GM12875 (cell line): ENCODE data around the gene TRIM56.
A peak's percentile ranks its signal among the peaks of the same experiment; 100 is the strongest.
"Not testable (repeated sequence)": the region's sequence is repeated elsewhere in the genome, so short reads cannot be mapped to it uniquely, and the experiment has no call there.

Experiments
- H3K4me3 ChIP-seq: one replicate; pipeline ENCODE4 v1.5.1; 2011; ENCODE audit warnings: low read depth, low read length, control low read depth
- TF ChIP-seq, protein P1 (sequence below): IDR thresholded peaks from 2 replicates; pipeline ENCODE4 v1.5.1; 2011; ENCODE audit warnings: low read depth, mild to moderate bottlenecking, control low read depth, inconsistent platforms, low read length, moderate library complexity, borderline replicate concordance; ENCODE audit not compliant: insufficient read depth

Gene TRIM56

DNA sequence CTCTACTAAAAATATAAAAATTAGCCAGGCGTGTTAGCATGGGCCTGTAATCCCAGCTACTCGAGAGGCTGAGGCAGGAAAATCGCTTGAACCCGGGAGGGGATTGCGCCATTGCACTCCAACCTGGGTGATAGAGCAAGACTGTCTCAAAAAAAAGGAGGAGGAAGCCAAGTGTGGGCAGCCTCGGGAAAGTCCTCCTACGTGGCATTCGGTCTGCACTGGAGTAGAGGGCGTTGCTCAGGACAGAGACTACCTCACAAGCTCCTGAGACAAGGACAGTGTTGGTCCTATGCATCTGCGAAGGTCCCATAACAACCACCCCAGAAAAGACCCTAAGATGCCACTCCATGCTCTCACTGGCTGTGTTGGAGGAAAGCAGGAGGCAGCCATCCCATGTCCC, 31.6 kb downstream of the TRIM56 start:
- H3K4me3 ChIP-seq = no peak overlapping the region
- TF ChIP-seq, protein P1, sequence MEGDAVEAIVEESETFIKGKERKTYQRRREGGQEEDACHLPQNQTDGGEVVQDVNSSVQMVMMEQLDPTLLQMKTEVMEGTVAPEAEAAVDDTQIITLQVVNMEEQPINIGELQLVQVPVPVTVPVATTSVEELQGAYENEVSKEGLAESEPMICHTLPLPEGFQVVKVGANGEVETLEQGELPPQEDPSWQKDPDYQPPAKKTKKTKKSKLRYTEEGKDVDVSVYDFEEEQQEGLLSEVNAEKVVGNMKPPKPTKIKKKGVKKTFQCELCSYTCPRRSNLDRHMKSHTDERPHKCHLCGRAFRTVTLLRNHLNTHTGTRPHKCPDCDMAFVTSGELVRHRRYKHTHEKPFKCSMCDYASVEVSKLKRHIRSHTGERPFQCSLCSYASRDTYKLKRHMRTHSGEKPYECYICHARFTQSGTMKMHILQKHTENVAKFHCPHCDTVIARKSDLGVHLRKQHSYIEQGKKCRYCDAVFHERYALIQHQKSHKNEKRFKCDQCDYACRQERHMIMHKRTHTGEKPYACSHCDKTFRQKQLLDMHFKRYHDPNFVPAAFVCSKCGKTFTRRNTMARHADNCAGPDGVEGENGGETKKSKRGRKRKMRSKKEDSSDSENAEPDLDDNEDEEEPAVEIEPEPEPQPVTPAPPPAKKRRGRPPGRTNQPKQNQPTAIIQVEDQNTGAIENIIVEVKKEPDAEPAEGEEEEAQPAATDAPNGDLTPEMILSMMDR = no peak

DNA sequence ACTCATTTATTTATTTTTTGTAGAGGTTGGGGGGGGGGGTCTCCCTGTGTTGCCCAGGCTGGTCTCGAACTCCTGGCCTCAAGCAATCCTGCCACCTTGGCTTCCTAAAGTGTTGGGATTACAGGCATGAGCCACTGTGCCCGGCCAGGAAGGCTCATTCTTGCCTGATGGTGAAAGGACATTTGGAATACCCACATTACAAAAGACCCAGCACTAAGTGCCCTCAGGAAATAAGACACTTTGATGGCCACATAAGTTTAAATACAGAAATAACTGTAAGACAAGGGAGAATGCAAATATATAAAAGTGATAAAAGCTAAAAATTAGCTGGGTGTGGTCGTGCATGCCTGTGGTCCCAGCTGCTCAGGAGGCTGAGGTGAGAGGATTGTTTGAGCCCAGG, 33.6 kb downstream of the TRIM56 start:
- no peak overlapping the region for H3K4me3 ChIP-seq
- TF ChIP-seq, protein P1 = no peak

DNA sequence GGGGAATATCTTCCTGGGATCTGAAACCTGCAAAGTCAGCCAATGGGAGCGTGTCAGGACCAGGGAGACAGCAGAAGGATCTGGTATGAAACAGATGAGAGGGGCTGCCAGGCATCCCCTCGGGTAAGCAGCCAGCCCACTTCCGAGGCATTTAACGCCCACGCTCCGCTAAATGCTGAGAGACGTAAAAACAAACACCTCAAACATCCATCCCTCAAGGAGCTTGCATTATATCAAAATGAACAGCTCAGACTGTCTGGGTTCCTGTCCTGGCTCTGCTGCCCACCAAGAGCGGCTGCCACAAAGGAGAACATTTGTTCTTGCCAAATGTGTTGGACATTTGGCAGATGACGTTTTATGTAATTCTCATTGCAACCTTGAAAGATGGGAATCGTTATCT, 34.6 kb downstream of the TRIM56 start:
- TF ChIP-seq, protein P1 = no peak
- H3K4me3 ChIP-seq = no peak overlapping the region

DNA sequence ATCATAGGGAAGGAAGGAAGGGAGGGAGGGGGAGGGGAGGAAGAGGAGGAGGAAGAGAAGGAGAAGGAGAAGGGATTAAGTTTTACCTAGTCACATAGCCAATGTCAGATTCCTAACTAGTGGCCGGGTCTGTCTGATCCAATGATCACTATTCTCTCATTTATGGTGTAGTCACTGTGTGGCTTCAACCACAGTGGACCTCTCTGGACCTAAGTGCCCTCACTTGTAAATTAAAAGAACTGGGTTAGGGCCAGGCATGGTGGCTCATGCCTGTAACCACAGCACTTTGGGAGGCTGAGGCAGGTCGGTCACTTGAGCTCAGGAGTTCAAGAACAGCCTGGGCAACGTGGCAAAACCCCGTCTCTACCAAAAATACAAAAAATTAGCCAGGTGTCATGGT, 35.0 kb downstream of the TRIM56 start:
- TF ChIP-seq, protein P1 = no peak

DNA sequence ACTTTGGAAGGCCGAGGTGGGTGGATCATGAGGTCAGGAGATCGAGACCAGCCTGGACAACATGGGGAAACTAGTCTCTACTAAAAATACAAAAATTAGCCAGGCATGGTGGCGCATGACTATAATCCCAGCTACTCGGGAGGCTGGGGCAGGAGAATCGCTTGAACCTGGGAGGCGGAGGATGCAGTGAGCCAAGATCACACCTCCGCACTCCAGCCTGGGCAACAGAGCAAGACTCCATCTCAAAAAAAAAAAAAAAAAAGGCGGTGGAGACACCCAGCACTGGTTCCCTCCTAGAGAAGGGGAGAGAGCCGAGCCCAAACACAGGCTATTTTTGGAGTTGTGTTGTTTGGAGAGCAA, 36.3 kb downstream of the TRIM56 start:
- H3K4me3 ChIP-seq = not testable (repeated sequence)

More for the DNA sequence above, 35.0 kb downstream of the TRIM56 start:
- H3K4me3 ChIP-seq = no peak overlapping the region

DNA sequence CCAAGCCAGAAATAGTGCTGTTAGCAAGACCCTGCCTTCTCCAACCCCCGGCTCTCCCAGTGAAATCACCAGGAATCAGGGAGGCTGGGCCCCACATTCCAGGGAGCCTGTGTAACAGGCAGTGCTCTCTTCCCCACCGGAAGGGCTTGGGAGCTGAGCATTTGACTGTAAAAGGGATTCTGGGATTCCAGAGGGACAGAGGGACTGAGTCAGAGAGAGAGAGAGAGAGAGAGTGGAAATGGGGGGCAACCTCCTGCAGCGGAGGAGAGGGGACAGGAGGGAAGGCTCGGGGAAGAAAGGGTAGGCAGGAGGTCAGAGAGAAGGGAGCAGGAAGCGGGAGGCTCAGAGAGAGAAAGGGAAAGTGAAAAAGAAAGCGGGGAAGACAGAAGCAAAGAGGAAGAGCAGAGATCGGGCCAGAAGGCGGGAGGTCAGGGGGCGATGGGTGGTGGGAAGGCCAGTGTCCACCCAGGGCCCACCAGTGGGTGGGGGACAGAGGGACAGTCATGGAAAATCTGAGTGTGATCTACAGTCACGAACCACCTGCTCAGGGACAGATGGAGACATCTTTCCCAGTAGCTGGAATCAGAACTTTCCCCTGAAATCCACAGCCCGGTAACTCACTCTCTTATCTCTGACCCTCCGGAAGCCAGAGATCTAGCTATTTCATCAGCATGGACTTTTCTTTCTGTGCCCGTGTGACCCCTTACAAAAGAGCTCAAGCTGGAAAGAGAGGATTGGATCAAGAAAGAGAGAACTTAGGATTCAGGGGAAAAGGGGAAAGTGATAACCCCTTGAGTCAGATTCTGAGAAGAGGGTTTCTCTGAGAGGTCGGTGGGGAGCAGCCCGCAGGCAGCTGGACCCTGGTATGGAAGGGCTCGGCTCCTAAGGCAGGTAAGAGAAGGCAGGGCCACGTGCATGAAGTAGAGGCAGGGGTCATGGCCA, 37.0 kb downstream of the TRIM56 start:
- peak overlapping the region; percentile 26 for H3K4me3 ChIP-seq
- TF ChIP-seq, protein P1 = no peak

DNA sequence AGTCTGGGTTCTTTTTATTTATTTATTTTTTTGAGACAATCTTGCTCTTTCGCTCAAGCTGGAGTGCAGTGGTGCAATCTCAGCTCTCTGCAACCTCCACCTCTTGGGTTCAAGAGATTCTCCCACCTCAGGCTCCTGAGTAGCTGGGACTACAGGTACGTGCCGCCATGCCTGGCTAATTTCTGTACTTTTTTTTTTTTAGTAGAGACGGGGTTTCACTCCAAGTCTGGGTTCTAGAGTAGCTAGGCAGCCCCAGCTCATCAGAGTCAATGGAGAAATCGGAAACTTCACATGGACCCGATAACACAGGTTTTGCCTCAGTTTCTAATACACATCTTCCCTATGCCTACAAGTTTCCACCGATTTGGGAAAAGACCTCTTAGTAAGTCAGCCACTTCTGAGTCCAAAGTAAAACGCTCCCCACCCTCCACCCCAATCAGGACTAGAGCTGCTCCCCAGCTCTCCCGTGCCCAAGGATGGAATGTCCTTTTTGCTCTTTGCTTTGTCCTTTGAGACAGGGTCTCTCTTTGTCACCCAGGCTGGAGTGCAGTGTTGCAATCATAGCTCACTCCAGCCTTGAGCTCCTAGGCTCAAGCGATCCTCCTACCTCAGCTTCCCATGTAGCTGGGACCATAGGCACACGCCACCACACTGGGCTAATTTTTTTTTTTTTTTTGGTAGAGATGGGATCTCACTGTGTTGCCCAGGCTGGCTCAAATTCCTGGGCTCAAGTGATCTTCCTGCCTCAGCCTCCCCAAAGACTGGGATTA, 37.8 kb downstream of the TRIM56 start:
- H3K4me3 ChIP-seq = no peak overlapping the region
- TF ChIP-seq, protein P1 = no peak
